EL (cell line): Measurements from ENCODE around the gene FADS2.

Source experiments
- DNase-seq: peaks from one replicate; pipeline ENCODE4 v3.0.0-alpha.2; 2016

Gene FADS2

GRCh38 chr11:61797263-61797944, 30.7 kb upstream of the FADS2 start:
- DNase-seq = peak; percentile 83

DNA sequence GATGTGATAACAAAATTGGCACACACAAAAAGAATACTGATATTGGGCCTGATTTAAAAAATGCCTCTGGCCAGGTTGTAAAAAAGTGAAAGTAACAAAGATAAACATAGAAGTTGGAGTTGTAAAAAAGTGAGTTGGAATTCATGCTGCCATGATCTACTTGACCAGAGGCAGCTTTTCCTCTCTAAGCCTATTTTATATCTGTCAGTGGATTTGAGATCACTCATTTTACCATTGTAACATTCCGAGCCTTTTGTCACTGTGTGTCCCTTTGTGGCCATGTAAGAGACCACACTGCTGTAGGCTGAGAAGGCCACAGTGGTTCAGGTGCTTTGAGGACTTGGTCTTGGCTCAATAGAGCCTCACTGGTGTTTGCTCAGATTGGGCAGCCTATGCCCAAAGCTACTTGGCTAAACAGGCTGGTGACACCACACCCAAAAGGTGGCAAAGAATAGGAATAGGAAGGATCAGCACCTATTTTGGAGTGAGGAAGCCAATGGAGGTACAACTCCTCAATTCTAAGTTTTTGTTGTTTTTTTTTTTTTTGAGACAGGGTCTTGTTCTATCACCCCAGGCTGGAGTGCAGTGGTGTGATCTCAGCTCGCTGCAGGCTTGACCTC, 28.3 kb upstream of the FADS2 start:
- no peak for DNase-seq

GRCh38 chr11:61800331-61801281, 27.5 kb upstream of the FADS2 start:
- DNase-seq = no peak

GRCh38 chr11:61802605-61803004, 25.5 kb upstream of the FADS2 start:
- no peak for DNase-seq

GRCh38 chr11:61803889-61804647, 24.0 kb upstream of the FADS2 start:
- no peak for DNase-seq

DNA sequence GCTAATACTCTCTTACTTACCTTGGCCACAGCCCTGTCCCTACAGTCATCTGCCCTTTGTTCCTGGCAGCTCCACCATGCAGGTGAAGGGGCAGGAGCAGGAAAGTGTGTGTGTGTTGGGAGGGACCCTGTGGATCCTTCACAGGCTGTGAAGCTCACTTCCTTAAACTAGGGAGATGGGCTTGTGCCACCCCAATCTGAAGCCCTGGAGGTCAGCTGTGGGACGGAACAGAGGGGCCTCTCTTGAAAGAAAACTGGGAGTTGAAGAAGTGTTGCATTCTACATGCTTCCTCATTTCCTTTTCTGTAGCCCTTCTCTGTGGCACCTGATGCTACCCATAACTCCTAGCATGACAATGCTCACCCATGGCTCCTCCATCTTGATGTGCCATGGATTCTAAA, 23.0 kb upstream of the FADS2 start:
- DNase-seq = no peak

DNA sequence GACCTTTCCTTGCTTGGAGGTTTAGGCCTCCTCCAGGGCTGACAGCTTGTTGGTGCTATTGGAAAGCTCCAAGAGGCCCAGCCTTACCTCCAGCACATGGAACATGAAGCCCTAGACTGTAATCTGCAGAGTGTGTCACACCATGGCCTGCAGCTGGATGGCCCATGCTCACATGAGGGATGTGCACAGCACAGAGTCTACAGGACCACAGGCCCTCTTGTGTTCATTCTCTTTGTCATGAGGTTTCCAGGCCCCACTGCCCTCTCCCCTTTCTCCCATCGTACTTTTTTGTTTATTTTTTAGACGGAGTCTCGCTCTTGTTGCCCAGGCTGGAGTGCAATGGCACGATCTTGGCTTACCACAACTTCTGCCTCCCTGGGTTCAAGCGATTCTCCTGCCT, 21.3 kb upstream of the FADS2 start:
- DNase-seq = no peak

GRCh38 chr11:61810671-61811175, 17.4 kb upstream of the FADS2 start:
- DNase-seq = no peak

DNA sequence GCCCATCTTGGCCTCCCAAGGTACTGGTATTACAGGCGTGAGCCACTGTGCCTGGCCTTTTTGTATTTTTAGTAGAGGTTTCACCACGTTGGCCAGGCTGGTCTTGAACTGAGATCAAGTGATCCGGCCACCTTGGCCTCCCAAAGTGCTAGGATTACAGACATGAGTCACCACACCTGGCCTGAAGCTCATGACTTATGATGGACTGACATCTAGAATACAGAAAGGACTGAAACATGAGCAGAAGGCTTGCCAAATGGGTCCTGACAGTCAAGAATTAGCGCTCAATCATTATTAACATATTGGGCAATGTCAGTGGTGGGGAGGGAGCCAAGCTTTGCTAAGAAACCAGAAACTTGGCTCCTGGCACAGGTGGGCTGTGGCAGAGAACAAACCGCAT, 16.3 kb upstream of the FADS2 start:
- no peak for DNase-seq

DNA sequence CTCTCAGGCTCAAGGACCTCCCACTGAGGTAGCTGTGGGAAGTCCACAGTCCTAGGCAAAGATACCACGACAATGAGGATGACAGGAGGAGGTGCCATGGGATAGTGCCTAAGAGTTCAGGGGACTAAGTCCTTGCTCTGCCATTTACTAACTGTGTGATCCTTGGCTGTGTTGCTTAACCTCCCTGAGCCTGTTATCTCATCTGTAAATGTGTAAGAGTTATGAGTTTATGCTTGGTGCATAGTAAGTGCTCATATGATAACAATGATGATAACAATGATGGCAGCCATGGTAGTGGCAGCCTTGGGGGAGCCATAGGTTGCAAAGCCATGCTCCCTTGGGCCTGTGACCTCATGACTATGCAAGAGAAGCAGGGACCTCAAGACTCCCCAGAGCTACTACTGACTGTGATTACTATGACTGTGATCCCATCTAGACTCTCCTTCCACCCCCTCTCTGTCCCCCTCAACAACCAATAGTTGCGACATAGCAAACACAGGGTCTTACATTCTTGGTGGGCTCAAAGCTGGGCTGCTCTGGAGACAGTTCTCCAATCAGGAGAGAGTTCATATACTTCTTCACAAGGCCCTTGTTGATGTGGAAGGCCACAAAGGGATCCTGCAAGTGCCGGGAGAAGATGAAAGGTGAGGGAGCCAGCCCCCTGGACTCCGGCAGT, 15.2 kb upstream of the FADS2 start:
- DNase-seq = no peak

DNA sequence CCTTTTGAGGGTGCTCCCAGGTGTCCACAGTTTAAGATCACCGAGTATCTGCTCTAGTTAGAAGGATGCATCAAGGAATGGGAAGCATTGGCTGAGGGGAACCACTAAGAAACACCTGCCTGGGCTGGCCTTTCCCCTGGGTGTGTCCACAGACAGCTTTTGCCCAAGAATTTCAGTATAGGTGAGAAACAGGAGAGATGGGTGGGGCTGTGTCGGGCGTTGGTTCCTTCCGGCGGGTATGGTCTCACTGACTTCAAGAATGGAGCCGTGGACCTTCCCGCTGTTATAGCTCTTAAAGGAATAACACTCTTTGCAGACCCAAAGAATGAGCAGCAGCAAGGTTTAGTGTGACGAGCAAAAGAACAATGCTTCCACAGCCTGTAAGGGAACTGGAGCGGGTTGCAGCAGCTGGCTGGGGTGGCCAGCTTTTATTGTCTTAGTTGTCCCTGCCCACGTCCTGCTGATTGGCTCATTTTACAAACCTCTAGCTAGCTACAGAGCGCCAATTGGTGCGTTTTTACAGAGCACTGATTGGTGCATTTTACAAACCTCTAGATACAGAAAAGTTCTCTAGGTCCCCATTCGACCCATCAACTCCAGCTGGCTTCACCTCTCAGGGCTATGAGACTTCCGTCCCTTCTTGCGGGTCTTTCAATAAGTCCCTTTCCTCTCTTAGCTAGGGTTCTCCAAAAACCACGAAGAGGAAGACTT, 13.7 kb upstream of the FADS2 start:
- DNase-seq = peak; percentile 38

- DNase-seq = peak; percentile 98
These were observed 12.9 kb upstream of the FADS2 start for GRCh38 chr11:61814958-61815789.

GRCh38 chr11:61815790-61816735, 12.0 kb upstream of the FADS2 start:
- peak; percentile 91 for DNase-seq

- peak; percentile 97 for DNase-seq
These were observed 11.2 kb upstream of the FADS2 start, which contains the start of gene FADS1 for GRCh38 chr11:61816736-61817455. Gene FADS1 (minus strand): TSS chr11:61817003. CDS start chr11:61816929, 74 bp downstream.

DNA sequence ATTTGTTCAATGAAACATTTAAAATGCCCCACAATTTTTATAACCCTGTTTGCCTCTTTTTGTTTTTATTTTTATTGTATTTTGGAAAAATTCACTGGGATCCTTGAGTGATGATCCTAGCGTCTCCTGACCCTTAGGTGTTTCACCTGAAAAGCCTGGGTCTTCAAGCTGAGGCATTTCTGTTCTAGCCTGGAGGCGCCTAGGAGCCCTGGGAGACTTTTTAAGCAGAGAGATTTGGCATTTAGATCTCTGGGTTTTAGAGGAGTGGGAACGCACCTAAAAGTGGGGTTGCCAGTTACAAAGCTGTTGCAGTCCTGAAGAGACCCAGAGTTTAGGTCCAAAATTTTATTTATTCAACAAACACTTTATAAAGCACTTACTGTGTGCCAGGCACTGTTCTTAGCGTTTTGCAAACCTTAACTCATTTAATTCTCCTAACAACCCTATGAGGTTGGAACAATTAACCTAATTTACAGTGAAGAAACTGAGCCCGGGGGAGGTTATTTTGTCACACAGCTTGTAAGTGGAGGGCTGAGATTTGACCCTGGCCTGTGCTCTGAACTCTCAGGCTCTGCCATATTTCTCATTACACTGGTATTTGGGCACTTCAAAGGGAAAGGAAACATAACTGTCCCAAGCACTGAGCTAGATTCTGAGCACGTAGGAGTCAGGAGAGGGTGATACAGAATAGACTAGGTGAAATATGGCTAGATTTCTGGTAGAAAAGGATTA, 10.5 kb upstream of the FADS2 start:
- DNase-seq = no peak

DNA sequence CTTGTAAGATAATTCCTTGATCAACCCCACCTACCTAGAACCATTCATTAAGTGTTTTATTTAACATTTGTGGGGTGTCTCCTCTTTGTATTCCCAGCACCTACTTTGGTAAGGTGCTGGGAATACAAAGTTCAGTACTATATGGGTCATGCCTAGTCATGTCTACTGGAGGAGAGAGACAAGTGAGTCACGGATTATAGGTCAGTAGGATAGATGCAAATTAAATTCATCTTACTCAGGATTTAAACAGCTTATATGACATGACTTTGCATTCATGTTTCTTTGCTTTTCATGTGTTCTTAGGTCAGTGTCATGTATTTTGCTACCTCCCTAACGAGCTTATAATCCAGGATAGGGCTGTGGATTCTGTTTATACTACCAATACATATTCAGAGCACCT, 7.9 kb upstream of the FADS2 start:
- DNase-seq = peak; percentile 57

- DNase-seq = no peak
These were observed 1.1 kb upstream of the FADS2 start for GRCh38 chr11:61826930-61827570.

DNA sequence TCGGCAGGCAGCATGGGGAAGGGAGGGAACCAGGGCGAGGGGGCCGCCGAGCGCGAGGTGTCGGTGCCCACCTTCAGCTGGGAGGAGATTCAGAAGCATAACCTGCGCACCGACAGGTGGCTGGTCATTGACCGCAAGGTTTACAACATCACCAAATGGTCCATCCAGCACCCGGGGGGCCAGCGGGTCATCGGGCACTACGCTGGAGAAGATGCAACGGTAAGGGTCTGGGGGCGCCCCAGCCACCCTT, 204 bp downstream of the FADS2 start:
- no peak for DNase-seq
